K562 (cell line): ENCODE data around the gene ACAA2. TPM values are rescaled to one million over a fixed set of nuclear protein-coding genes. Genes with fewer than 3 reads are reported as not detected.

Experiments
- ATAC-seq: fragments of 200-7000 bp; cut with Tn5 transposase; 3 replicates; pipeline ENCODE4 v1.9.1; 2020; ENCODE audit warnings: moderate library complexity
- BruUV-seq: library from RNA; stranded (reverse); fragments of 400-500 nt; replicated peaks from 2 replicates; lab custom pipeline; 2021; lab: Mats Ljungman, UMichigan
- CTCF ChIA-PET: fragments of 300-600 bp; formaldehyde crosslinking; extraction: SDS; loops from one replicate; lab custom pipeline; 2021; ENCODE audit warnings: low intra/inter-chr PET ratio; lab: Yijun Ruan, JAX
- POLR2A ChIA-PET: fragments of 300-600, 350-650 bp; sonication (Branson Sonifier 250); formaldehyde crosslinking; extraction: SDS; loops from one replicate; lab custom pipeline; 2021; ENCODE audit warnings: antibody characterized with exemption, inconsistent platforms; lab: Yijun Ruan, JAX
- DNase-seq, 4 experiments: peaks; one replicate each; pipeline versions ENCODE4 v3.0.0 to v3.0.0-alpha.2; 2011 to 2018; ENCODE audit warnings: low spot score in 3 of 4, mixed read lengths in 3 of 4; ENCODE audit errors: extremely low read depth in 1 of 4
- FAIRE-seq: peaks from 2 replicates; lab custom pipeline; 2011; peaks lifted over from hg19 to GRCh38; lab: Jason Lieb, UNC
- H2AFZ ChIP-seq: 2 replicates; pipeline ENCODE4 v1.6.0; 2011; ENCODE audit warnings: low read depth, low read length, control low read depth, inconsistent platforms
- H3K27ac ChIP-seq: fragments of 200-600 bp; 3 replicates; pipeline ENCODE4 v1.8.0; 2011; ENCODE audit warnings: low read depth, mild to moderate bottlenecking, control low read depth, inconsistent platforms, low read length, moderate library complexity, mixed read lengths; ENCODE audit errors: extremely low read depth
- H3K27me3 ChIP-seq, 2 experiments: fragments of 300-600 bp in 1 of 2; 2 replicates in 1 of 2; 3 replicates in 1 of 2; pipeline versions ENCODE4 v1.6.0 to v1.8.0; 2011; ENCODE audit warnings: inconsistent platforms in 2 of 2, low read length in 2 of 2, mild to moderate bottlenecking in 1 of 2, mixed read lengths in 1 of 2, moderate library complexity in 1 of 2; ENCODE audit not compliant: control insufficient read depth in 2 of 2, insufficient read depth in 2 of 2
- H3K36me3 ChIP-seq: fragments of 300-600 bp; 3 replicates; pipeline ENCODE4 v1.8.0; 2011; ENCODE audit warnings: mild to moderate bottlenecking, low read length, inconsistent platforms; ENCODE audit not compliant: control insufficient read depth, insufficient read depth
- H3K4me1 ChIP-seq, 2 experiments: fragments of 200-600 bp in 1 of 2; replicated peaks in 1 of 2; 2 replicates in 1 of 2; 3 replicates in 1 of 2; pipeline versions ENCODE4 v1.5.1 to v1.8.0; 2011; ENCODE audit warnings: inconsistent platforms in 2 of 2, low read length in 2 of 2, mild to moderate bottlenecking in 1 of 2, mixed read lengths in 1 of 2, moderate library complexity in 1 of 2; ENCODE audit not compliant: control insufficient read depth in 2 of 2, insufficient read depth in 2 of 2
- H3K4me2 ChIP-seq: 2 replicates; pipeline ENCODE4 v1.6.1; 2011; ENCODE audit warnings: low read length, control low read depth, inconsistent platforms, mixed read lengths; ENCODE audit not compliant: insufficient read depth
- H3K4me3 ChIP-seq: fragments of 200-600 bp; sonication (generic), shearing (Covaris generic); 2 replicates; pipeline ENCODE4 v1.5.1; 2016; ENCODE audit warnings: control low read depth, inconsistent platforms
- H3K79me2 ChIP-seq: fragments of 200-600 bp; 3 replicates; pipeline ENCODE4 v1.8.0; 2011; ENCODE audit warnings: low read length, inconsistent platforms; ENCODE audit not compliant: control insufficient read depth, insufficient read depth
- H3K9ac ChIP-seq, 2 experiments: 2 replicates each; pipeline versions ENCODE4 v1.6.0 to v1.6.1; 2011; ENCODE audit warnings: low read depth in 2 of 2, low read length in 2 of 2, control low read depth in 1 of 2, inconsistent platforms in 1 of 2, mild to moderate bottlenecking in 1 of 2, mixed read lengths in 1 of 2; ENCODE audit not compliant: insufficient read depth in 1 of 2
- H3K9me1 ChIP-seq: one replicate; pipeline ENCODE4 v1.6.0; 2011; ENCODE audit warnings: inconsistent platforms, mild to moderate bottlenecking, low read length, moderate library complexity; ENCODE audit not compliant: control insufficient read depth, insufficient read depth
- H3K9me3 ChIP-seq: replicated peaks from 2 replicates; pipeline ENCODE4 v1.5.1; 2011; ENCODE audit warnings: low read depth, low read length, inconsistent platforms; ENCODE audit not compliant: control insufficient read depth, insufficient read depth
- H4K20me1 ChIP-seq: replicated peaks from 2 replicates; pipeline ENCODE4 v1.6.1; 2011; ENCODE audit warnings: low read length, inconsistent platforms, mixed read lengths; ENCODE audit not compliant: control insufficient read depth, insufficient read depth
- ARID1B ChIP-seq: fragments of 450-650 bp; IDR thresholded peaks from 2 replicates; pipeline ENCODE4 v1.6.1; 2016; ENCODE audit warnings: antibody characterized with exemption, mild to moderate bottlenecking, inconsistent platforms
- E2F1 ChIP-seq: sonication (generic); formaldehyde crosslinking; IDR thresholded peaks from 2 replicates; pipeline ENCODE4 v1.8.1; 2023; ENCODE audit warnings: mild to moderate bottlenecking, missing genetic modification reagents, moderate library complexity
- EGR1 ChIP-seq: fragments of 450-650 bp; conservative IDR thresholded peaks from 2 replicates; pipeline ENCODE4 v1.6.1; 2017; ENCODE audit warnings: mild to moderate bottlenecking
- KHSRP ChIP-seq: fragments of 450-650 bp; IDR thresholded peaks from 2 replicates; pipeline ENCODE4 v1.6.1; 2017
- PHB ChIP-seq: fragments of 250-450 bp; sonication (Bioruptor Pico); IDR thresholded peaks from 2 replicates; pipeline ENCODE4 v1.5.0; 2021
- PHF8 ChIP-seq: fragments of 200-600 bp; sonication (generic); IDR thresholded peaks from 2 replicates; pipeline ENCODE4 v1.6.1; 2012; ENCODE audit warnings: mixed run types, mild to moderate bottlenecking, inconsistent platforms, low read length, moderate library complexity, borderline replicate concordance
- RB1 ChIP-seq: fragments of 450-650 bp; IDR thresholded peaks from 2 replicates; pipeline ENCODE4 v1.6.1; 2017; ENCODE audit warnings: low read depth, mild to moderate bottlenecking
- SAP30 ChIP-seq: fragments of 200-600 bp; sonication (generic); IDR thresholded peaks from 2 replicates; pipeline ENCODE4 v1.6.1; 2012; ENCODE audit warnings: borderline replicate concordance, low read depth, mild to moderate bottlenecking, moderate library complexity, low read length, control low read depth, inconsistent platforms; ENCODE audit not compliant: insufficient read depth, poor library complexity, severe bottlenecking
- ZBTB43 ChIP-seq: sonication (generic); formaldehyde crosslinking; IDR thresholded peaks from 2 replicates; pipeline ENCODE4 v1.8.0; 2023; ENCODE audit warnings: mild to moderate bottlenecking, missing genetic modification reagents
- ZNF23 ChIP-seq: fragments of 250-450 bp; sonication (Bioruptor Pico); IDR thresholded peaks from 2 replicates; pipeline ENCODE4 v1.4.0; 2020; ENCODE audit warnings: mild to moderate bottlenecking
- ZNF280A ChIP-seq: fragments of 450-650 bp; IDR thresholded peaks from 2 replicates; pipeline ENCODE4 v1.6.1; 2018; ENCODE audit warnings: mild to moderate bottlenecking, low read depth; ENCODE audit not compliant: partially characterized antibody
- ZNF384 ChIP-seq: IDR thresholded peaks from 2 replicates; pipeline ENCODE4 v1.6.1; 2012; ENCODE audit warnings: low read depth, low read length, improper control_type of control experiment
- ZNF57 ChIP-seq: fragments of 450-650 bp; formaldehyde crosslinking; IDR thresholded peaks from 2 replicates; pipeline ENCODE4 v1.4.0; 2020; ENCODE audit warnings: mild to moderate bottlenecking, moderate library complexity
- WGBS: fragments of 100-300 bp; shearing (Covaris generic); methylation state at CpG from one replicate; pipeline ENCODE4 v1.1.6; 2016; ENCODE audit warnings: low coverage, mixed read lengths; ENCODE audit not compliant: insufficient coverage; ENCODE audit errors: missing lambda C conversion rate; 5-methylcytosine and 5-hydroxymethylcytosine counted together
- in situ Hi-C: fragments of 300-500 bp; cut with MboI; formaldehyde crosslinking; loops from 4 replicates; pipeline ENCODE4 v1.15.0; 2018; ENCODE audit warnings: inconsistent platforms, mixed read lengths
- intact Hi-C: fragments of 100-400 bp; cut with micrococcal nuclease; formaldehyde crosslinking; loops from 2 replicates; pipeline ENCODE4 v1.14.2; 2022
- polyA plus RNA-seq, 8 experiments: library from polyadenylated mRNA; depleted of rRNA in 4 of 8; stranded (reverse) in 5 of 8; unstranded in 3 of 8; fragments of >200 nt; fragmentation: Nextera tagmentation in 2 of 8; fragmentation: Illumina TruSeq in 1 of 8; extraction: Ambion mirVana in 2 of 8; extraction: Trizol in 1 of 8; gene quantifications; 2 replicates each; pipeline versions ENCODE4 v1.2.1 to v1.2.3, GENCODE V29; 2011 to 2014; ENCODE audit warnings: inconsistent platforms in 1 of 8, missing spikeins in 1 of 8
- total RNA-seq, 7 experiments: library from RNA; depleted of rRNA in 6 of 7; stranded (reverse); fragments of >200 nt in 6 of 7; fragmentation: Illumina TruSeq in 2 of 7; extraction: Trizol in 2 of 7; gene quantifications; 2 replicates each; pipeline versions ENCODE4 v1.2.1 to v1.2.3, GENCODE V29; 2011 to 2021; ENCODE audit warnings: low replicate concordance in 1 of 7
- TF ChIP-seq, protein P1 (sequence below): fragments of 200-400 bp; formaldehyde crosslinking; IDR thresholded peaks from 2 replicates; pipeline ENCODE4 v1.6.1; 2017; ENCODE audit warnings: mild to moderate bottlenecking, low read depth, low read length, moderate library complexity

ACAA2 gene
- total and polyA plus RNA-seq, 9 of the 15 experiments (the other 6 are each of a cell fraction or from before 2014, with no cell fraction given) = 13.2 to 31.5 (median 21.7) TPM

- Histone ChIP-seq H3K79me2 (no peaks in the 10 kb centered on the region), H3K4me3 (no peak overlapping the region), H4K20me1 (no peaks in the 10 kb centered on the region), H3K9ac (no peak overlapping the region), H3K27me3 (peaks cover 0 to 16% of the 10 kb centered on the region in 2 experiments; a peak in 3 of 5 replicates), H3K9me1 (no peaks in the 10 kb centered on the region), H3K27ac (no peak overlapping the region), H2AFZ (no peak overlapping the region), H3K4me1 (no peaks in the 10 kb centered on the region), H3K9me3 (no peaks in the 10 kb centered on the region), H3K4me2 (no peak overlapping the region), H3K36me3 (no peaks in the 10 kb centered on the region)
- ChIA-PET POLR2A (no interaction called here), CTCF (no interaction called here)
- DNase-seq (no peak), ATAC-seq (no peak), FAIRE-seq (no peak)
- 29% methylated on average over 3 of the region's 4 CpGs for WGBS
- in situ Hi-C loops = no loop called here
- BruUV-seq = no TSS peak
- intact Hi-C loops = no loop called here
- TF ChIP-seq ARID1B (no peak), PHB (CRISPR knock-in tag) (no peak), KHSRP (no peak), PHF8 (no peak), EGR1 (no peak), SAP30 (no peak), E2F1 (CRISPR knock-in tag) (no peak), ZNF280A (no peak), ZNF384 (no peak), ZNF57 (CRISPR knock-in tag) (no peak), ZBTB43 (CRISPR knock-in tag) (no peak), RB1 (no peak), ZNF23 (CRISPR knock-in tag) (no peak)
- TF ChIP-seq, protein P1, sequence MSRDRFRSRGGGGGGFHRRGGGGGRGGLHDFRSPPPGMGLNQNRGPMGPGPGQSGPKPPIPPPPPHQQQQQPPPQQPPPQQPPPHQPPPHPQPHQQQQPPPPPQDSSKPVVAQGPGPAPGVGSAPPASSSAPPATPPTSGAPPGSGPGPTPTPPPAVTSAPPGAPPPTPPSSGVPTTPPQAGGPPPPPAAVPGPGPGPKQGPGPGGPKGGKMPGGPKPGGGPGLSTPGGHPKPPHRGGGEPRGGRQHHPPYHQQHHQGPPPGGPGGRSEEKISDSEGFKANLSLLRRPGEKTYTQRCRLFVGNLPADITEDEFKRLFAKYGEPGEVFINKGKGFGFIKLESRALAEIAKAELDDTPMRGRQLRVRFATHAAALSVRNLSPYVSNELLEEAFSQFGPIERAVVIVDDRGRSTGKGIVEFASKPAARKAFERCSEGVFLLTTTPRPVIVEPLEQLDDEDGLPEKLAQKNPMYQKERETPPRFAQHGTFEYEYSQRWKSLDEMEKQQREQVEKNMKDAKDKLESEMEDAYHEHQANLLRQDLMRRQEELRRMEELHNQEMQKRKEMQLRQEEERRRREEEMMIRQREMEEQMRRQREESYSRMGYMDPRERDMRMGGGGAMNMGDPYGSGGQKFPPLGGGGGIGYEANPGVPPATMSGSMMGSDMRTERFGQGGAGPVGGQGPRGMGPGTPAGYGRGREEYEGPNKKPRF = no peak
These were observed 29.3 kb upstream of the ACAA2 start for GRCh38 chr18:49842656-49843055.
